Measurements from ENCODE around the gene ACO2. TPM values are rescaled to one million over a fixed set of nuclear protein-coding genes. Genes with fewer than 3 reads are reported as not detected.
A peak's percentile ranks its signal among the peaks of the same experiment; 100 is the strongest.

Gene ACO2
- total RNA-seq, 1 donor from 2014 or later, result 62.4 TPM

DNA sequence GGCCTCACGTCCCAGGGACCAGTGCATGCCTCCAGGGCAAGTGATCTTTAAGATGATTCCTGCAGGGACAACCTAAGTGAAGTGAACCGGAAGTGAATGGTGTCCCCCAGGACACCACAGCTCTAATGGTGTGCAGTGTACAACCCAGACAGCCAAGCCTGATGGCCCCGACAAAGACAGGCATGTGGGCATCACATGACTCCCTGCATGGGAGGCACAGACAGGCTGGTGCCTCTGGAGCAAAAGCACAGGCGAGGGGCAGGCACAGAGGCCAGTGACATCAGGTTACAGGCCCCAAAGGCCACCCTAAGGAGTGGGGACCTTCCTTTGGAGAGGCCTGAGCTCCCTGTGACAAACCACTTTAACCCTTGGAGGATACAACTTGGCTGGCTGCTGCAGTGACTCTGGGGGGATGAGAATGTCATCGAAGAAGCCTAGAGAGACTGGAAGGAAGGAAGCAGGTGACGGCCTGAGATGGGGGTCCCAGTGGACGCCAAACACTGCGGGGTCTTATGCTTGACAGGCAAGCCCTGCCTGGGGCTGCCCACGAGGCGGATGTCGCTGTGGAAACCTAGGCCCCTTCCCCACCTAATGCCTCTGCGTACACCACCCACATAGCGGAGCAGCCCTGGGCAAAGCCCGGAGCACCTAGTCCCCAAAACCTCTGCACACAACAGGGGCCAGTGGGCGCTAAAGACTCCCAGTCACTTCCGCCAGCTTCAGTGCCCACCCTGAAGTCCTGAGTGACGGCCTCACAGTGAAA, 63.0 kb downstream of the ACO2 start:
- TF ChIP-seq, protein P1, sequence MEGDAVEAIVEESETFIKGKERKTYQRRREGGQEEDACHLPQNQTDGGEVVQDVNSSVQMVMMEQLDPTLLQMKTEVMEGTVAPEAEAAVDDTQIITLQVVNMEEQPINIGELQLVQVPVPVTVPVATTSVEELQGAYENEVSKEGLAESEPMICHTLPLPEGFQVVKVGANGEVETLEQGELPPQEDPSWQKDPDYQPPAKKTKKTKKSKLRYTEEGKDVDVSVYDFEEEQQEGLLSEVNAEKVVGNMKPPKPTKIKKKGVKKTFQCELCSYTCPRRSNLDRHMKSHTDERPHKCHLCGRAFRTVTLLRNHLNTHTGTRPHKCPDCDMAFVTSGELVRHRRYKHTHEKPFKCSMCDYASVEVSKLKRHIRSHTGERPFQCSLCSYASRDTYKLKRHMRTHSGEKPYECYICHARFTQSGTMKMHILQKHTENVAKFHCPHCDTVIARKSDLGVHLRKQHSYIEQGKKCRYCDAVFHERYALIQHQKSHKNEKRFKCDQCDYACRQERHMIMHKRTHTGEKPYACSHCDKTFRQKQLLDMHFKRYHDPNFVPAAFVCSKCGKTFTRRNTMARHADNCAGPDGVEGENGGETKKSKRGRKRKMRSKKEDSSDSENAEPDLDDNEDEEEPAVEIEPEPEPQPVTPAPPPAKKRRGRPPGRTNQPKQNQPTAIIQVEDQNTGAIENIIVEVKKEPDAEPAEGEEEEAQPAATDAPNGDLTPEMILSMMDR (IDR thresholded peaks at IDR 0.05), result no peak
- H3K4me3 Mint-ChIP-seq (ENCODE audit: unreplicated experiment), result no peak overlapping the region
- no peaks in the 10 kb centered on the region for H3K4me1 Mint-ChIP-seq (ENCODE audit: low read depth)
- H3K27me3 Mint-ChIP-seq (ENCODE audit: low read depth), result no peaks in the 10 kb centered on the region
- peaks cover 7% of the 10 kb centered on the region for H3K36me3 Mint-ChIP-seq (ENCODE audit: low read depth)
- no peak for DNase-seq (ENCODE audit: low spot score)
- no peaks in the 10 kb centered on the region for H3K9me3 Mint-ChIP-seq (ENCODE audit: low read depth)
- no peak overlapping the region for H3K27ac Mint-ChIP-seq (ENCODE audit: unreplicated experiment)

- Mint-ChIP-seq H3K9me3 (ENCODE audit: low read depth) (no peaks in the 10 kb centered on the region), H3K27me3 (ENCODE audit: low read depth) (no peaks in the 10 kb centered on the region), H3K4me3 (ENCODE audit: unreplicated experiment) (no peak overlapping the region), H3K27ac (ENCODE audit: unreplicated experiment) (no peak overlapping the region), H3K4me1 (ENCODE audit: low read depth) (no peaks in the 10 kb centered on the region), H3K36me3 (ENCODE audit: low read depth) (peaks cover 9% of the 10 kb centered on the region)
- DNase-seq (ENCODE audit: low spot score), result no peak
- TF ChIP-seq, protein P1 (IDR thresholded peaks at IDR 0.05), result peak; percentile 88
These were observed 64.2 kb downstream of the ACO2 start for GRCh38 chr22:41532908-41533825.

DNA sequence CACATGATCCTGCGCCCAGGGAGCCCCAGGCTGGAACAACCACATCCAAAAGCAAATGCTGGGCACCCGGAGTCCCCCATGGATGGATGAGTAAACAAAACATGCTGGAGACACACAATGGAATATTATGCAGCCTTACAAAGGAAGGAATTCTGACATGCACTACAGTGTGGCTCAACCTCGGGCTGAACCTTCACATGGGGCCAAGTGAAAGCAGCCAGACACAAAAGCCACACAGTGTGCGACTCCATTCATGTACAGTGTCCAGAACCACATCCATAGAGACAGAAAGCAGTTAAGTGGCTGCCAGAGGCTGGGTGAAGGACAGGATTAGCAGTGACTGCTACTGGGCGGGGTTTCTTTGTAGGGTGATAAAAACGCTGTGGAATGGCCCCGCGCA, 65.3 kb downstream of the ACO2 start:
- no peaks in the 10 kb centered on the region for H3K27me3 Mint-ChIP-seq (ENCODE audit: low read depth)
- no peak overlapping the region for H3K27ac Mint-ChIP-seq (ENCODE audit: unreplicated experiment)
- no peak for DNase-seq (ENCODE audit: low spot score)
- H3K9me3 Mint-ChIP-seq (ENCODE audit: low read depth), result no peaks in the 10 kb centered on the region
- TF ChIP-seq, protein P1 (IDR thresholded peaks at IDR 0.05), result no peak
- H3K4me1 Mint-ChIP-seq (ENCODE audit: low read depth), result no peaks in the 10 kb centered on the region
- H3K4me3 Mint-ChIP-seq (ENCODE audit: unreplicated experiment), result no peak overlapping the region
- H3K36me3 Mint-ChIP-seq (ENCODE audit: low read depth), result peaks cover 5% of the 10 kb centered on the region

GRCh38 chr22:41535244-41535643, 66.3 kb downstream of the ACO2 start:
- Mint-ChIP-seq H3K36me3 (ENCODE audit: low read depth) (peaks cover 8% of the 10 kb centered on the region), H3K9me3 (ENCODE audit: low read depth) (no peaks in the 10 kb centered on the region), H3K27ac (ENCODE audit: unreplicated experiment) (no peak overlapping the region), H3K27me3 (ENCODE audit: low read depth) (no peaks in the 10 kb centered on the region), H3K4me3 (ENCODE audit: unreplicated experiment) (no peak overlapping the region), H3K4me1 (ENCODE audit: low read depth) (peaks cover 3% of the 10 kb centered on the region)
- TF ChIP-seq, protein P1 (IDR thresholded peaks at IDR 0.05), result peak; percentile 54
- no peak for DNase-seq (ENCODE audit: low spot score)

DNA sequence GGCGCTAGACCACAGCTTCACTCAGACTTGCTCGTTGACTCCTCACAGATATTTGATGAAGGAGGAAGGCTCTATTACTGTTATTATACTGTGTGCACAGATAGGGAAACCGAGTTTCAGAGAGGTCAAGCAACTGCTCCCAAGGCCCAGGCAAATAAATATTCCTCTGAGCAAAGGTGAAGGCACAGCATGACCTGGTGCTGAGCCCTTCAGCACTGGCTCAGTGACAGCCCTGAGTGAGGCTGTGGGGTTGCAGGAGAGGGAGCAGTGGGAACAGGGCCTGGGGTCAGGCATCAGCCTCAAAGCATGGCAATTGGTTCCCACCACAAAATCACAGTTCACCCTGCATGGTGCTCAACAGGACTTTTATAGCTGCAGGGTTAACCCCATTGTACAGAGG, 68.3 kb downstream of the ACO2 start:
- Mint-ChIP-seq H3K9me3 (ENCODE audit: low read depth) (no peaks in the 10 kb centered on the region), H3K36me3 (ENCODE audit: low read depth) (peaks cover 6% of the 10 kb centered on the region)

More for the DNA sequence above, 68.3 kb downstream of the ACO2 start:
- no peaks in the 10 kb centered on the region for H3K27me3 Mint-ChIP-seq (ENCODE audit: low read depth)
- H3K27ac Mint-ChIP-seq (ENCODE audit: unreplicated experiment), result no peak overlapping the region
- TF ChIP-seq, protein P1 (IDR thresholded peaks at IDR 0.05), result no peak
- H3K4me1 Mint-ChIP-seq (ENCODE audit: low read depth), result peaks cover 15% of the 10 kb centered on the region
- DNase-seq (ENCODE audit: low spot score), result no peak
- H3K4me3 Mint-ChIP-seq (ENCODE audit: unreplicated experiment), result no peak overlapping the region

All from chondrocyte (in vitro differentiated cells).